Fibroblast of lung (primary cell): Measurements from ENCODE around the gene ARHGAP18.

Experiments
- CTCF ChIP-seq, 2 donors: IDR thresholded peaks in 1 of 2; conservative IDR thresholded peaks in 1 of 2; 1 replicate in 1 of 2; 2 replicates in 1 of 2; pipeline ENCODE4 v1.5.1; 2011 to 2012; ENCODE audit warnings: low read length in 2 of 2, control low read depth in 1 of 2, inconsistent platforms in 1 of 2, low read depth in 1 of 2, mild to moderate bottlenecking in 1 of 2
- EZH2 ChIP-seq: IDR thresholded peaks from 2 replicates; pipeline ENCODE4 v1.5.1; 2012; ENCODE audit warnings: low read length, control low read depth, mild to moderate bottlenecking; ENCODE audit errors: missing control alignments

- TF ChIP-seq CTCF (conservative IDR thresholded peaks at IDR 0.05 in 1 of 2, IDR thresholded peaks at IDR 0.05 in 1 of 2; ENCODE audit: low read depth in 1 of 2, low read length in 2 of 2) = no peak
- no peak for TF ChIP-seq EZH2
Measured at GRCh38 chr6:129683601-129684322, 26.2 kb downstream of the ARHGAP18 start.
